Upper lobe of left lung (tissue), 6 donors: ENCODE results near the gene RNF208. TPM values are rescaled to one million over a fixed set of nuclear protein-coding genes. Genes with fewer than 3 reads are reported as not detected.

ENCODE experiments used
- ATAC-seq, 2 donors: fragments of 200-7000 bp; cut with Tn5 transposase; one replicate each; pipeline ENCODE4 v1.9.1; 2022; ENCODE audit warnings: mild to moderate bottlenecking in 2 of 2, moderate library complexity in 2 of 2; ENCODE audit not compliant: low FRiP score in 2 of 2
- DNase-seq, 2 donors: peaks; one replicate each; pipeline ENCODE4 v3.0.0-alpha.2; 2019 to 2020
- H3K27ac ChIP-seq, 4 donors: fragments of 200-600 bp; sonication (generic); one replicate each; pipeline ENCODE4 v1.5.1; 2016 to 2019
- H3K27me3 ChIP-seq, 4 donors: fragments of 200-600 bp; sonication (generic); one replicate each; pipeline ENCODE4 v1.5.1; 2017 to 2019
- H3K36me3 ChIP-seq, 4 donors: fragments of 200-600 bp; sonication (generic); one replicate each; pipeline ENCODE4 v1.5.1; 2016 to 2019
- H3K4me1 ChIP-seq, 4 donors: fragments of 200-600 bp; sonication (generic); one replicate each; pipeline ENCODE4 v1.5.1; 2018 to 2019
- H3K4me3 ChIP-seq, 4 donors: fragments of 200-600 bp; sonication (generic); one replicate each; pipeline ENCODE4 v1.5.1; 2017 to 2019; ENCODE audit warnings: mild to moderate bottlenecking in 2 of 4, moderate library complexity in 1 of 4
- H3K9me3 ChIP-seq, 4 donors: fragments of 200-600 bp; sonication (generic); one replicate each; pipeline ENCODE4 v1.5.1; 2018 to 2019
- CTCF ChIP-seq, 6 experiments: fragments of 450-650 bp in 4 of 6; fragments of 200-600 bp in 2 of 6; sonication (generic) in 2 of 6; IDR thresholded peaks; one replicate each; pipeline ENCODE4 v1.5.1; 2016 to 2019; ENCODE audit warnings: antibody characterized with exemption in 6 of 6
- EP300 ChIP-seq, 4 donors: sonication (generic); formaldehyde crosslinking; IDR thresholded peaks; one replicate each; pipeline ENCODE4 v1.5.1; 2017; ENCODE audit warnings: antibody characterized with exemption in 4 of 4, control low read depth in 2 of 4
- POLR2A ChIP-seq, 4 donors: fragments of 450-650 bp; IDR thresholded peaks; one replicate each; pipeline ENCODE4 v1.5.1; 2016 to 2017; ENCODE audit warnings: antibody characterized with exemption in 4 of 4, mild to moderate bottlenecking in 2 of 4
- POLR2AphosphoS5 ChIP-seq, 2 donors: sonication (generic); formaldehyde crosslinking; IDR thresholded peaks; one replicate each; pipeline ENCODE4 v1.5.1; 2017; ENCODE audit warnings: antibody characterized with exemption in 2 of 2
- WGBS, 2 donors: methylation state at CpG; one replicate each; pipeline ENCODE4 v1.1.5; 2017 to 2018; 5-methylcytosine and 5-hydroxymethylcytosine counted together
- total RNA-seq, 6 donors: library from RNA; depleted of rRNA in 4 of 6; stranded (reverse); fragments of >200 nt in 4 of 6; gene quantifications; one replicate each; pipeline versions ENCODE4 v1.1.0 to v1.2.1, GENCODE V29; 2016 to 2021
- donor health status: DM: no; HTN: no; CAD: no; lungs with moderate emphysema.
- donor health status: DM: no; HTN: yes; CAD: no; lungs with severe emphysema.

The RNF208 gene
- total RNA-seq, 6 donors from 2014 or later: 2.3 to 12.6 (median 4.5) TPM

GRCh38 chr9:137220317-137221094, 1.5 kb downstream of the RNF208 start:
- WGBS, 2 donors: 93 to 94% methylated on average over 17 to 47 of the region's 52 CpGs
- TF ChIP-seq POLR2AphosphoS5 (IDR thresholded peaks at IDR 0.05) (no peak), POLR2A (IDR thresholded peaks at IDR 0.05) (no peak), EP300 (IDR thresholded peaks at IDR 0.05) (no peak), CTCF (IDR thresholded peaks at IDR 0.05) (no peak)
- Histone ChIP-seq H3K9me3 (no peaks in the 10 kb centered on the region), H3K27me3 (peaks cover 0 to 4% (median 0%) of the 10 kb centered on the region in 4 donors), H3K4me3 (no peak overlapping the region), H3K27ac (no peak overlapping the region), H3K4me1 (peaks cover 41 to 65% (median 50%) of the 10 kb centered on the region in 4 donors), H3K36me3 (peaks cover 0 to 9% (median 3%) of the 10 kb centered on the region in 4 donors)
- ATAC-seq (no peak), DNase-seq (peak in 1 of 2 donors; percentile 85)

GRCh38 chr9:137219757-137220316, 2.2 kb downstream of the RNF208 start:
- peaks cover 41 to 59% (median 48%) of the 10 kb centered on the region in 4 donors for H3K4me1 ChIP-seq
- no peak overlapping the region for H3K27ac ChIP-seq
- no peak overlapping the region for H3K4me3 ChIP-seq
- peak in 1 of 2 donors; percentile 69 for DNase-seq
- WGBS, 2 donors: 90 to 100% methylated on average over 3 to 6 of the region's 10 CpGs
- peaks cover 0 to 4% (median 0%) of the 10 kb centered on the region in 4 donors for H3K27me3 ChIP-seq
- no peaks in the 10 kb centered on the region for H3K9me3 ChIP-seq
- TF ChIP-seq POLR2AphosphoS5 (IDR thresholded peaks at IDR 0.05) (no peak), POLR2A (IDR thresholded peaks at IDR 0.05) (no peak), CTCF (IDR thresholded peaks at IDR 0.05) (no peak), EP300 (IDR thresholded peaks at IDR 0.05) (no peak)
- ATAC-seq: no peak
- H3K36me3 ChIP-seq: peaks cover 0 to 16% (median 6%) of the 10 kb centered on the region in 4 donors

GRCh38 chr9:137218754-137219271, 3.2 kb downstream of the RNF208 start:
- H3K4me3 ChIP-seq: no peak overlapping the region
- peak overlapping the region; percentile 36 to 74 (median 59) for H3K27ac ChIP-seq
- WGBS, 2 donors: 45 to 60% methylated on average over 7 to 10 of the region's 12 CpGs
- H3K27me3 ChIP-seq: peaks cover 0 to 4% (median 0%) of the 10 kb centered on the region in 4 donors
- peaks cover 0 to 26% (median 10%) of the 10 kb centered on the region in 4 donors for H3K36me3 ChIP-seq
- DNase-seq (peak; percentile 72 to 73), ATAC-seq (no peak)
- peaks cover 33 to 49% (median 39%) of the 10 kb centered on the region in 4 donors for H3K4me1 ChIP-seq
- no peaks in the 10 kb centered on the region for H3K9me3 ChIP-seq
- TF ChIP-seq EP300 (IDR thresholded peaks at IDR 0.05): no peak
- TF ChIP-seq CTCF (IDR thresholded peaks at IDR 0.05): no peak
- TF ChIP-seq POLR2AphosphoS5 (IDR thresholded peaks at IDR 0.05): no peak
- TF ChIP-seq POLR2A (IDR thresholded peaks at IDR 0.05): no peak

GRCh38 chr9:137218212-137218753, 3.8 kb downstream of the RNF208 start:
- WGBS, 2 donors: 97% methylated on average over 17 of the region's 30 CpGs; no CpG with 5 or more reads in 1 of the 2 donors
- peaks cover 0 to 28% (median 11%) of the 10 kb centered on the region in 4 donors for H3K36me3 ChIP-seq
- H3K4me3 ChIP-seq: peak overlapping the region in 2 of 4 donors; percentile 31 to 43
- ATAC-seq: no peak
- H3K27me3 ChIP-seq: peaks cover 0 to 4% (median 0%) of the 10 kb centered on the region in 4 donors
- peaks cover 33 to 47% (median 38%) of the 10 kb centered on the region in 4 donors for H3K4me1 ChIP-seq
- TF ChIP-seq POLR2AphosphoS5 (IDR thresholded peaks at IDR 0.05): no peak
- no peak for TF ChIP-seq CTCF (IDR thresholded peaks at IDR 0.05)
- no peak for TF ChIP-seq EP300 (IDR thresholded peaks at IDR 0.05)
- no peak for TF ChIP-seq POLR2A (IDR thresholded peaks at IDR 0.05)
- peak overlapping the region; percentile 36 to 74 (median 59) for H3K27ac ChIP-seq
- DNase-seq: peak in 1 of 2 donors; percentile 83
- H3K9me3 ChIP-seq: no peaks in the 10 kb centered on the region
